ENCODE results near the gene SLC25A20. TPM values are rescaled to one million over a fixed set of nuclear protein-coding genes. Genes with fewer than 3 reads are reported as not detected.
"Not testable (repeated sequence)": the region's sequence is repeated elsewhere in the genome, so short reads cannot be mapped to it uniquely, and the experiment has no call there.

The SLC25A20 gene
- 84.1 TPM for total RNA-seq

DNA sequence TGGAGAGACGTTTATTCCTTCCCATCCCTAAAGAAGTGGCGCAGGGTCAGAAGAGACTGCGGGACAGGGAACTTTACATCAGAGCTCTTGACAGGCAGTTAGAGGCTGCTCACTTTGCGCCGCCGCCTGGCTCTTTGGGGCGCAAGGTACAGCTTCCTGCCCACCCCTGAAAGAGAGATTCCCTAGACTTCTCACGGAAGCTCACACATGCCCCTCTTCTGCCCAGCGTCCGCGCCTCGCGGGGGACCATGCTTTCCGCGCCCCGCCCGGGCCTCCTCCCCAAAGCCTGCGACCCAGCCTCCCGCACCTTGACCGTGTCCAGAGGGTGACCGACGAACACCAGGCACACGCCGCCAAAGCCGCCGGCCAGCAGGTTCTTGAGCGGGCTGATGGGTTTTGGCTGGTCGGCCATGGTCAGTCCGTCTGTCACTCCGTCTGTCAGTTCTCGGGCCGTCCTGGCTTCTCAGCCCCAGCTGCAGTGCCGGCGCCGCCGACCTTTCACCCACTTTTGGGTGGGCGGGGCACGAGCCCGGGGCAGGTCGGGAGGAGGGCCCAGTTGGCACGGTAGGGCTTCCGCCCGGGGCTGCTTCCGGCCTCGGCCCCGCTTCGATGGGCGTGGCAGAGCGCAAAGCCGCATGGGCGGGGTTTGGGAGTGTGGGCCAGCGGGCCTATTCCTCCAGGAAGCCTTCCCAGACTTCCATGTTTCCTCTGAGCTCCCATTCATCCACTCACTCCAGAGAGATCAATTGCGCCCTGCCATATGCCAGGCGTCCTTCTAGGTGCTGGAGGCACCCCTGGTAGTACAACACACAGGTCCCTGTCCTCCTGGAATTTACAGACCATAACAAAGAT, at the start of gene SLC25A20:
TSS of gene SLC25A20 (minus strand) at position 500 of the 852 bp plus-strand sequence. CDS start at position 412, 88 bp downstream.
- DNase-seq (ENCODE audit: low spot score) = peak; percentile 96
- ATAC-seq = peak; percentile 92

DNA sequence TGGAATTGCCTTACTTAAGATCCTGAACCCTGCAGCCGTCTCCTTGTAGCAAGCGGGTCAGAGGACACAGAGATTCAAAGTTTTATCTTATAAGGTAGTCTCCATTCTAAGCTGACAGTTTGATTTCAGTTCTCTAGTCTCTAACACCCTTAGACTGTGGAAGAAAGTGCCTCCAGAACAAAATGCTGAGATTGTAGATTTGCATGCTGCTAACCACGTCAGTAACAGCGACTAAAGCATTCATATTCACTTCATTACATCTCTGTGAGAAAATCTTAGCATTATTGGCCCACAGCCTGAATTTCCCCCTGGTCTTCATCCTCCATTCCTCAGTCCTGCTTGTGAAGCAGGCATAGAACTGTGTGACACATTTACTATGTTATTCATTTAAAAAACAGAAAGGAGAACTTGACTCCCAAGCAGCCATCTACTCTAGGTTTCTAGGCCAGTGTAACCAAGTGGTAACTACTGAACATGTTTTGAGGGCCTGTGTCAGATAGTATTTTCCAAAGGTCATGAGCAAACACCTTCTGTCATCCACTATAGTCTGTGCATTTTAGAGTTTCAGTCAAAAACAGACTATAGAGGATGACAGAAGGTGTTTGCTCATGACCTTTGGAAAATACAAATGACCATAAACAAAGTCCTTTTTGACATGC, 47.3 kb upstream of the SLC25A20 start:
- no peak for DNase-seq (ENCODE audit: low spot score)
- ATAC-seq = no peak

GRCh38 chr3:48945432-48945831, 46.8 kb upstream of the SLC25A20 start:
- ATAC-seq (no peak), DNase-seq (ENCODE audit: low spot score) (no peak)

DNA sequence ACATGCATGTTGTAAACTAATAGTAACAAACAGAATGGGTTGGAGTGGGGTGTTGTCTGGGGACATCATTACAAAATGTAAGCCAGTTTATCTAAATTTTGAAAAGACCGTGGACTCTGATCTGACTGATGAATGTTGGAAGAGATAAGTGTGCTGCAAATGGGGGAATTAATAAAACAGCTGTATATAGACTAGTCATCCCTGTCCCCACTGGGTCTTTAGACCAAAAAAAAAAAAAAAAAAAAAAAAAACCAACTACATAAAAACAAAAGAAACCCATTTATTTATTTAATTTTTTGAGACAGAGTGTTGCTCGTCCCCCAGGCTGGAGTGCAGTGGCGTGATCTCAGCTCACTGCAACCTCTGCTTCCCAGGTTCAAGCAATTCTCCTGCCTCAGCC, 40.0 kb upstream of the SLC25A20 start:
- no peak for DNase-seq (ENCODE audit: low spot score)
- peak; percentile 47 for ATAC-seq

GRCh38 chr3:48938156-48938555, 39.5 kb upstream of the SLC25A20 start:
- no peak for DNase-seq (ENCODE audit: low spot score)
- ATAC-seq = peak; percentile 69

GRCh38 chr3:48935530-48935929, 36.8 kb upstream of the SLC25A20 start:
- no peak for ATAC-seq
- no peak for DNase-seq (ENCODE audit: low spot score)

GRCh38 chr3:48934333-48934991, 35.8 kb upstream of the SLC25A20 start:
- DNase-seq (ENCODE audit: low spot score) (no peak), ATAC-seq (no peak)

DNA sequence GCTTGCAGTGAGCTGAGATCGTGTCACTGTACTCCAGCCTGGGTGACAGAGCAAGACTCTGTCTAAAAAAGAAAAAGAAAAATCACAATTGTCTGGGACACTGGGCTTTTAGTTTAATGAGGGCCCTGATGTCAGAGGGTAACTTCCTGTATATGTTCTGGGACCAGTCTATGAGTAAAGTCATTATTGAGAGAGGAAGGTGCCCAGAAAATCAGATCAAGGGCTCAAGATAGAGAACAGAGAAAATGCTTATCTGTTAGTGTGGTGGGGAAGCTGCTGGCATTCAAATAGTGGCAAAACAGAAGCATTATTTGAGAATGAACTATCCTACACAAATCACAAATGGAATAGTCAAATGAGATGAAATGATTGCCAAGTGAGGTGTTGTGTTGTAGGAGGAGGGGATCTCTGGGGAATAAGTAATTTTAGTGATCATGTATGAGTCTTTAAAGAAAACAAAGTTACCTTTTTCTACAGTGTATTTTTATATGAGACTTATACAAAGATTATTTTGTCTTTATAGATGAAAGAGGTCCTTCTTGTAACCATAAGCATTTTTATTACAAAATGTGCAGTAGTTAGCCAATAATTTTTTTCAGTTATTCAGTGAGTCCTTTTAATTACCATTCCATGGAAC, 33.4 kb upstream of the SLC25A20 start:
- DNase-seq (ENCODE audit: low spot score) = no peak

GRCh38 chr3:48930590-48930989, 31.9 kb upstream of the SLC25A20 start:
- DNase-seq (ENCODE audit: low spot score) = no peak

More for the DNA sequence above, 33.4 kb upstream of the SLC25A20 start:
- no peak for ATAC-seq

DNA sequence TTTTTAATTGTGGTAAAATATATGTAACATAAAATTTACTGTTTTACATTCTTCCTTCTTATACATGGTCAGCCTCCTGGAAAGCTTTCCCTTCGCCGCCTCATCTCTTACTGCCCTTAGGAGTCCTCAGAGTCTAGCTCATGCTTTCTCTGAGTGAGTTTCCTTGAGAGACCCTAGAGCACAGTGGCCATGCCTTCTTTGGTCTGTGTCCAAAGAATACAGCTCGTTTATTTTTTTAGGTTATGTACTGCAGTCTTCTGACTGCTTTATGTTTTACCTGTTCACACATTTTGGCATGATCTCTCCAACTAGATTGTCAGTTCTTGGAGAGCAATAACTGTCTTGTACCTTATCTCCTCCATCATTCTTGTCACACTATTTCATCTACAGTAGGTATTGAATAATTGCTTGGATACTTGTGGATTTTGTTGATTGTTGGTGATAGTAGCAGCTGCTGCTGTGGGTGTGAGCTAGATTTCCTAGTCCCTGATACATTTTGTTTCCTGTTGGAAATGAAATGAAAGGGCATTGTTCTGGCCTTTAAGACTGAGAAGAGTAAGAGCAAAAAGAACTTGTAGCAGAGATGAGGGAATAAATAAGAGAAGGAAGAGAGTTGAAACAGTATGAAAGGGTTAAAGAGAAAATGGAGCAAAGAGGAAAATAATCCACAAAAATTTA, 30.8 kb upstream of the SLC25A20 start:
- no peak for ATAC-seq
- DNase-seq (ENCODE audit: low spot score) = no peak

More at GRCh38 chr3:48930590-48930989, 31.9 kb upstream of the SLC25A20 start:
- no peak for ATAC-seq

DNA sequence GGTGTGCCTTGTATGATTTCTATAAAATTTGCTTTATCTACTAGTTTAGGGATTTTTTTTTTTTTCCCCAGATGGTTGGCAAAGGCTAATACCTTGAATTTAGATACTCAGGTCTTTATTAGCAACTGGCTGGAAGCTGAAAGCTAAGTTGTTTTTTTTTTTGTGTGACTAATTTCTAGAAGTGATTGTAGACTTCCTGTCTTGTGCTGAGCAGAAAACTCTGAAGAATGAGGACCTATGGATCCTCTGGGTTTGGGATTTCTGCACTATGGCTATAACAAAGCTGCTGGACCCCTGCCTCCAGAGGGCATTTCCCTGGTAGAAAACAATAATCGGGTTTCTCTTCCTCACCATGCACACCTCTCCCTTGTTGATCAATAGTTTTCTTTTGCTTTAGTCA, 30.0 kb upstream of the SLC25A20 start:
- no peak for ATAC-seq

DNA sequence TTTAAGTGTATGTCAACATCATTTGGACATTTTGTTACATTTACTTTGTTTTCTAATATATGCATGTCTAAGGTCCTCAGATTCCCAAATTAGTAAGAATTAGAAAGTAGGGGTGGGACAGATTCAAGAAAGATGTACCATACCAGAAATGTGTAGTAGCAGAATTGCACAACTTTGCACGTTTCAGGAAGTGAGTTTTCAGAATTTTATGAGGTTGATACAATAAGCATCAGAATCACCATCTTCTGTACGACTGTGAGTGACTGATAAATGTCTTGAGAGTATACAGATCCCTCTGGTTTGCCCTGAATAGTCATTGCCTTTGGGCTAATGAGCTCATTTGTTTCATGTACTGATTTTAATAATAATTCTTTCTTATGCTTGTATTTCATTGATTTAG, 29.2 kb upstream of the SLC25A20 start:
- DNase-seq (ENCODE audit: low spot score) (no peak), ATAC-seq (no peak)

More for the DNA sequence above, 30.0 kb upstream of the SLC25A20 start:
- no peak for DNase-seq (ENCODE audit: low spot score)

GRCh38 chr3:48926425-48927392, 28.0 kb upstream of the SLC25A20 start:
- ATAC-seq = peak; percentile 92
- DNase-seq (ENCODE audit: low spot score) = no peak

DNA sequence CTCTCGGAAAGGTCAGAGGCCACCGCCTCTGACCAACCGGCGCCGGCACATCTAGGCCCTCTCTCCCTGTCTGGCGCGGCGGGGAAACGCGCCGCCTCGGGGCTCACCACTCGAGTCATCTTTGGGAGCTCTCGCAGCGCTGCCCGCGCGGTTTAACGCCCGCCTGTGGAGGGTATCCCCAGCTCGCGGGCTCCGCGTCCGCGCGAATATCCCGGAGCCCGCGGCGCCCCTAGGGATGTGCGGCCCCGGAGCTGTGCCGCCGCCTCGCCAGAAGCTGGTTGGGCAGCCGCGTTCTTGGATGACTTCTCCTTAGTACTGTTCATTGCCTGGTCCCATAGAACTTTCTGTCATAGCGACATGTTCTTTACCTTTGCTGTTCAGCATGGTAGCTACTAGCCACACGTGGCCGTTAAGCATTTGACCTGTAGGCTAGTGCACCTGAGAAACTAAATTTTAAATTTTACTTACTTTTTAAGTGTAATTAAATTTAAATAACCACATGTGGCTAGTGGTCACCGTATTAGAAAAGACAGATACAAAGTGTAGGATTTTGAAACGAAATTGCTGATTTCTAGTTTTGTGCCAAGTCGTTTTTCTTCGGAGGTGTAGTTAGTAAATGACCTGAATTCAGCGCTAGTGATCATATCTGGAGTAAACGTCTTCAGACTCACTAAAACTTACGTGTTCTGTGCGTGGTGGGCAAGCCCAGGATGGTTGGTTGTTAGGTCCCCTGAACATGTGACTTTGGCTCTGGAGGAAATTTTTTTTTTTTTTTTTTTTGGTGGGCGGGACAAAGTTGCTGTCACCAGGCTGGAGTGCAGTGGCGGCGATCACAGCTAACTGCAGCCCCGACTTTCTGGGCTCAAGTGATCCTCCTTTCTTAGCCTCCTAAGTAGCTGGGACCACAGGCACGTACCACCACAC, 20.8 kb upstream of the SLC25A20 start:
- ATAC-seq (peak; percentile 50), DNase-seq (ENCODE audit: low spot score) (no peak)

DNA sequence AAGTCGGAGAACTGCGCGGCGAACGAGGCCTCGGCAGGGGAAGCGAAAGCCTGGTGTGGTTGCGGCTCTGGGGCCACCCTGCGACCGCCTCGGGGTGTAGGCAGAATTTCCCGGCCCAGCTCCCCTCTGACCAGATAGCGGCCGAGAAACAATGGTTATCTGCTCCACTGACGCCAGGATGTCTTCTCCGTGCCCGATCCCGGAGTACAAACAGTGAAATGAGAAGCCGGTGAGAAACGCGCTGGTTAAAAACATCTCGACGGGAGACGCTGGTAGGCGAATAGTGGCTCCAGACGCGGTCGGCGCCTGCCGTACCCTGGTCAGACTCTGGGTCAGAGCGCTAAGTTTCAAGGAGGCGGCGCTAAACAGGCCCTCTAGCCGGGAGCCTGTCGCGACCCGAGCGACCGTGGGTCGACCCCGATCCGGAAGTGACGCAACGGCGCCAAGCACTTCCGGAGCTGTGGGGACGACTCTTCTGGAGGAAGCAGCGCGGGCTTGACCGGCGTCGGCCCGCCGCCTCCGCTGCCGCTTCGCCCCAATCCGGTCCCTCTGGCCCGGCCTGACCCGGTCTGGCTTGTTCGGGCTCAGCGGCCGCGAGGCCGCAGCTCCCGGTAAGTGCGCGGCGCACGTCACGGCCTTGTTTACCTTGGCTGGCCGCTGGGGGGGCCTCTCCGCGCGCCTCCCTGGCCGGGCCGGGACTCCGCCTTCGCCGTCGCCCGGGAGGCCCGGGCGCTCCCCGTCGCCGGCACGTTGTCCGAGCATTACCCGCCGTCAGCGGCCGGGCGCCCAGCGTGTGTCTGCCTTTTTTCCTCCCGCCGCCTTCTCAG, 19.9 kb upstream of the SLC25A20 start, which contains the start of gene ARIH2:
TSS of gene ARIH2 (plus strand) at position 455 of the 827 bp plus-strand sequence. CDS start 8,717 bp downstream, outside the sequence.
- peak; percentile 93 for ATAC-seq
- DNase-seq (ENCODE audit: low spot score) = peak; percentile 96

DNA sequence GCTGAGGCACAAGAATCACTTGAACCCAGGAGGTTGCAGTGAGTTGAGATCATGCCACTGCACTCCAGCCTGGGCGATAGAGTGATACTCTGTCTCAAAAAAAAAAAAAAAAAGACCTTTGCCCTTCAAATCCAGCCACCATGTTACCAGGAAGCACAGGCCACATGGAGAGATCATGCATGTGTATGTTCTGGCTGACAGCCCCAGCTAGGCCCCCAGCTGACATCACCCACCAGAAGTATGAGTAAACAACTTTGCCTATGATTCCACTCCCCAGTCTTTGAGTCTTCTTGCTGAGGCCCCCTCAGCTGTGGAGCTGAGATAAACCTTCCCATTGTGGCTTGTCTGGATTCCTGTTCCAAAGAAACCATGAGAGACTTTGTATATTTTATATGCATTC, 16.6 kb upstream of the SLC25A20 start:
- ATAC-seq (no peak), DNase-seq (ENCODE audit: low spot score) (no peak)

GRCh38 chr3:48907026-48907425, 8.3 kb upstream of the SLC25A20 start:
- not testable (repeated sequence) for DNase-seq (ENCODE audit: low spot score); ATAC-seq
